Vagina (tissue), 2 donors: ENCODE data around the gene SMIM29. TPM values are rescaled to one million over a fixed set of nuclear protein-coding genes. Genes with fewer than 3 reads are reported as not detected.
"Not testable (repeated sequence)": the region's sequence is repeated elsewhere in the genome, so short reads cannot be mapped to it uniquely, and the experiment has no call there.

Experiments used
- DNase-seq, 2 donors: peaks; one replicate each; pipeline ENCODE4 v3.0.0-alpha.2; 2017; ENCODE audit errors: extremely low spot score in 2 of 2
- H3K27ac ChIP-seq: fragments of 200-600 bp; sonication (generic); one replicate; pipeline ENCODE4 v1.5.1; 2019
- H3K27me3 ChIP-seq: fragments of 200-600 bp; sonication (generic); one replicate; pipeline ENCODE4 v1.5.1; 2019
- H3K36me3 ChIP-seq, 2 donors: fragments of 200-600 bp; sonication (generic); one replicate each; pipeline ENCODE4 v1.5.1; 2017 to 2019
- H3K4me1 ChIP-seq: fragments of 200-600 bp; sonication (generic); one replicate; pipeline ENCODE4 v1.5.1; 2019
- H3K4me3 ChIP-seq, 2 donors: fragments of 200-600 bp; sonication (generic); 1 replicate in 1 of 2; 2 replicates in 1 of 2; pipeline ENCODE4 v1.5.1; 2016 to 2019
- H3K9me3 ChIP-seq: fragments of 200-600 bp; sonication (generic); one replicate; pipeline ENCODE4 v1.5.1; 2019
- CTCF ChIP-seq, 3 experiments: fragments of 450-650 bp in 2 of 3; fragments of 200-600 bp in 1 of 3; sonication (generic) in 1 of 3; IDR thresholded peaks; one replicate each; pipeline ENCODE4 v1.5.1; 2017 to 2019; ENCODE audit warnings: antibody characterized with exemption in 3 of 3, mild to moderate bottlenecking in 2 of 3, moderate library complexity in 2 of 3
- POLR2A ChIP-seq, 2 donors: fragments of 450-650 bp; IDR thresholded peaks; one replicate each; pipeline ENCODE4 v1.6.1; 2017; ENCODE audit warnings: antibody characterized with exemption in 2 of 2, mild to moderate bottlenecking in 2 of 2, moderate library complexity in 2 of 2
- POLR2AphosphoS5 ChIP-seq, 2 donors: sonication (generic); formaldehyde crosslinking; IDR thresholded peaks; one replicate each; pipeline ENCODE4 v1.9.0; 2017; ENCODE audit warnings: antibody characterized with exemption in 2 of 2, mild to moderate bottlenecking in 2 of 2, low read depth in 1 of 2; ENCODE audit not compliant: insufficient read depth in 1 of 2
- intact Hi-C: fragments of 100-400 bp; cut with DNase I; formaldehyde crosslinking; loops from one replicate; pipeline ENCODE4 v1.15.1; 2023
- total RNA-seq: library from RNA; depleted of rRNA; stranded (reverse); fragments of >200 nt; gene quantifications from one replicate; pipeline ENCODE4 v1.2.3, GENCODE V29; 2016

Gene SMIM29
- total RNA-seq, 1 donor from 2014 or later = 22.3 TPM

GRCh38 chr6:34267746-34268145, 18.9 kb upstream of the SMIM29 start:
- no peak for DNase-seq
- Histone ChIP-seq H3K4me3 (no peak overlapping the region), H3K9me3 (no peaks in the 10 kb centered on the region), H3K27me3 (no peaks in the 10 kb centered on the region), H3K4me1 (no peaks in the 10 kb centered on the region), H3K27ac (no peak overlapping the region), H3K36me3 (no peaks in the 10 kb centered on the region)
- intact Hi-C loops = no loop called here
- no peak for TF ChIP-seq POLR2AphosphoS5 (IDR thresholded peaks at IDR 0.05; ENCODE audit: insufficient read depth in 1 of 2, low read depth in 1 of 2)

GRCh38 chr6:34263484-34263883, 14.7 kb upstream of the SMIM29 start:
- DNase-seq, intact Hi-C loops, H3K4me3 ChIP-seq, H3K27me3 ChIP-seq, H3K36me3 ChIP-seq, H3K4me1 ChIP-seq, H3K27ac ChIP-seq, H3K9me3 ChIP-seq: not testable (repeated sequence)

GRCh38 chr6:34260576-34261267, 11.9 kb upstream of the SMIM29 start:
- no peak overlapping the region for H3K4me3 ChIP-seq
- H3K36me3 ChIP-seq = no peaks in the 10 kb centered on the region
- no peak overlapping the region for H3K27ac ChIP-seq
- H3K27me3 ChIP-seq = no peaks in the 10 kb centered on the region
- intact Hi-C loops = no loop called here
- no peaks in the 10 kb centered on the region for H3K9me3 ChIP-seq
- no peak for DNase-seq
- H3K4me1 ChIP-seq = no peaks in the 10 kb centered on the region
- TF ChIP-seq POLR2AphosphoS5 (IDR thresholded peaks at IDR 0.05; ENCODE audit: insufficient read depth in 1 of 2, low read depth in 1 of 2) (no peak), POLR2A (IDR thresholded peaks at IDR 0.05) (no peak), CTCF (IDR thresholded peaks at IDR 0.05) (no peak)

- Histone ChIP-seq H3K27me3 (no peaks in the 10 kb centered on the region), H3K27ac (no peak overlapping the region), H3K36me3 (no peaks in the 10 kb centered on the region), H3K4me1 (no peaks in the 10 kb centered on the region), H3K9me3 (no peaks in the 10 kb centered on the region), H3K4me3 (no peak overlapping the region)
- TF ChIP-seq POLR2A (IDR thresholded peaks at IDR 0.05) = no peak
- no peak for TF ChIP-seq POLR2AphosphoS5 (IDR thresholded peaks at IDR 0.05; ENCODE audit: insufficient read depth in 1 of 2, low read depth in 1 of 2)
- TF ChIP-seq CTCF (IDR thresholded peaks at IDR 0.05) = no peak
- no peak for DNase-seq
- intact Hi-C loops = no loop called here
Observed at GRCh38 chr6:34259529-34260069, 10.8 kb upstream of the SMIM29 start.

GRCh38 chr6:34252395-34252794, 3.6 kb upstream of the SMIM29 start:
- H3K9me3 ChIP-seq, intact Hi-C loops, H3K36me3 ChIP-seq, DNase-seq, H3K4me3 ChIP-seq, H3K27ac ChIP-seq, H3K27me3 ChIP-seq: not testable (repeated sequence)
- peaks cover 23% of the 10 kb centered on the region for H3K4me1 ChIP-seq

- Histone ChIP-seq H3K9me3 (no peaks in the 10 kb centered on the region), H3K4me1 (peaks cover 35% of the 10 kb centered on the region), H3K4me3 (peak overlapping the region; percentile 75 to 96), H3K27me3 (no peaks in the 10 kb centered on the region), H3K36me3 (no peaks in the 10 kb centered on the region), H3K27ac (peak overlapping the region; percentile 99)
- intact Hi-C loops = loop anchor here (5.0 kb wide), 2 partner anchors 143 to 163 kb away; partner anchors contain the start of gene NUDT3
- DNase-seq = no peak
- TF ChIP-seq POLR2AphosphoS5 (IDR thresholded peaks at IDR 0.05; ENCODE audit: insufficient read depth in 1 of 2, low read depth in 1 of 2) (no peak), POLR2A (IDR thresholded peaks at IDR 0.05) (no peak), CTCF (IDR thresholded peaks at IDR 0.05) (no peak)
Observed at GRCh38 chr6:34249469-34250261, 859 bp upstream of the SMIM29 start.
